Glutamatergic neuron (in vitro differentiated cells): ENCODE data around the gene INHBA. TPM values are rescaled to one million over a fixed set of nuclear protein-coding genes. Genes with fewer than 3 reads are reported as not detected.

Experiments used
- DNase-seq: peaks from one replicate; pipeline ENCODE4 v3.0.0; 2022
- H3K27ac Mint-ChIP-seq: one replicate; pipeline ENCODE4 v1.8.0; 2020; ENCODE audit warnings: mild to moderate bottlenecking, mixed read lengths, inconsistent platforms; ENCODE audit not compliant: unreplicated experiment
- H3K27me3 Mint-ChIP-seq: one replicate; pipeline ENCODE4 v1.8.0; 2020; ENCODE audit warnings: mild to moderate bottlenecking, moderate library complexity, mixed read lengths, inconsistent platforms; ENCODE audit not compliant: unreplicated experiment
- H3K36me3 Mint-ChIP-seq: one replicate; pipeline ENCODE4 v1.8.0; 2020; ENCODE audit warnings: mild to moderate bottlenecking, mixed read lengths, inconsistent platforms; ENCODE audit not compliant: unreplicated experiment
- H3K4me1 Mint-ChIP-seq: one replicate; pipeline ENCODE4 v1.8.0; 2020; ENCODE audit warnings: mild to moderate bottlenecking, low read depth, mixed read lengths, inconsistent platforms; ENCODE audit not compliant: unreplicated experiment
- H3K4me3 Mint-ChIP-seq: one replicate; pipeline ENCODE4 v1.8.0; 2020; ENCODE audit warnings: mild to moderate bottlenecking, mixed read lengths, inconsistent platforms; ENCODE audit not compliant: unreplicated experiment
- H3K9me3 Mint-ChIP-seq: one replicate; pipeline ENCODE4 v1.8.0; 2020; ENCODE audit warnings: mild to moderate bottlenecking, moderate library complexity, mixed read lengths, inconsistent platforms; ENCODE audit not compliant: unreplicated experiment
- CTCF ChIP-seq: fragments of 200-600 bp; sonication (generic); IDR thresholded peaks from one replicate; pipeline ENCODE4 v1.5.0; 2021; ENCODE audit not compliant: partially characterized antibody, unreplicated experiment
- total RNA-seq: library from RNA; stranded (reverse); fragmentation: NEBNext Ultra II Directional; extraction: Animal tissue kit (Norgen Biotek cat#: 25700); gene quantifications from one replicate; pipeline ENCODE4 v1.2.1, GENCODE V29; 2021; ENCODE audit not compliant: unreplicated experiment

The INHBA gene
- total RNA-seq, 1 donor from 2014 or later: not detected

GRCh38 chr7:41700044-41700471 lies 2.8 kb downstream of the INHBA start:
- Mint-ChIP-seq H3K27me3 (peaks cover 3% of the 10 kb centered on the region), H3K27ac (no peak overlapping the region), H3K36me3 (no peaks in the 10 kb centered on the region), H3K4me3 (peak overlapping the region; percentile 75), H3K4me1 (peaks cover 6% of the 10 kb centered on the region), H3K9me3 (peaks cover 2% of the 10 kb centered on the region)
- no peak for DNase-seq
- no peak for TF ChIP-seq CTCF

GRCh38 chr7:41699516-41699915 lies 3.4 kb downstream of the INHBA start:
- peak; percentile 25 for DNase-seq
- Mint-ChIP-seq H3K9me3 (peaks cover 2% of the 10 kb centered on the region), H3K27ac (no peak overlapping the region), H3K4me1 (peaks cover 6% of the 10 kb centered on the region), H3K4me3 (peak overlapping the region; percentile 58), H3K27me3 (peaks cover 3% of the 10 kb centered on the region), H3K36me3 (no peaks in the 10 kb centered on the region)
- no peak for TF ChIP-seq CTCF

GRCh38 chr7:41698726-41699125 lies 4.2 kb downstream of the INHBA start:
- Mint-ChIP-seq H3K4me3 (no peak overlapping the region), H3K9me3 (no peaks in the 10 kb centered on the region), H3K4me1 (peaks cover 6% of the 10 kb centered on the region)

GRCh38 chr7:41698114-41698513 lies 4.8 kb downstream of the INHBA start:
- no peak for TF ChIP-seq CTCF
- Mint-ChIP-seq H3K4me3 (no peak overlapping the region), H3K4me1 (peaks cover 6% of the 10 kb centered on the region), H3K9me3 (no peaks in the 10 kb centered on the region), H3K36me3 (no peaks in the 10 kb centered on the region), H3K27ac (no peak overlapping the region), H3K27me3 (peaks cover 3% of the 10 kb centered on the region)
- no peak for DNase-seq

More at GRCh38 chr7:41698726-41699125, 4.2 kb downstream of the INHBA start:
- TF ChIP-seq CTCF: no peak
- Mint-ChIP-seq H3K27ac (no peak overlapping the region), H3K36me3 (no peaks in the 10 kb centered on the region), H3K27me3 (peaks cover 3% of the 10 kb centered on the region)
- DNase-seq: no peak

- H3K4me3 Mint-ChIP-seq: no peak overlapping the region
- peak; percentile 82 for DNase-seq
- H3K4me1 Mint-ChIP-seq: peaks cover 6% of the 10 kb centered on the region
- TF ChIP-seq CTCF: peak; percentile 85
- no peak overlapping the region for H3K27ac Mint-ChIP-seq
- peaks cover 3% of the 10 kb centered on the region for H3K27me3 Mint-ChIP-seq
- H3K9me3 Mint-ChIP-seq: no peaks in the 10 kb centered on the region
- H3K36me3 Mint-ChIP-seq: no peaks in the 10 kb centered on the region
Observed at GRCh38 chr7:41696323-41696916, 6.5 kb downstream of the INHBA start.
